MCF 10A (cell line): ENCODE results near the gene SYT15B. TPM values are rescaled to one million over a fixed set of nuclear protein-coding genes. Genes with fewer than 3 reads are reported as not detected.

Experiments used
- total RNA-seq: library from RNA; stranded (reverse); gene quantifications from 2 replicates; pipeline ENCODE4 v1.2.3, GENCODE V29; 2022

SYT15B gene
- total RNA-seq, 1 experiment from 2014 or later: 0.07 TPM

Other genes starting within 250 kb of the SYT15B start
- 15.6 and 16.3 TPM in 2 replicates for gene AGAP9, start 240.0 kb downstream of the SYT15B start, total RNA-seq
- gene NPY4R2, start 155.1 kb upstream of the SYT15B start, total RNA-seq: not detected in 2 replicates
- gene FAM25C, start 236.2 kb upstream of the SYT15B start, total RNA-seq: not detected in 2 replicates